Smooth muscle cell (in vitro differentiated cells): ENCODE measurements around the gene GJC3. TPM values are rescaled to one million over a fixed set of nuclear protein-coding genes. Genes with fewer than 3 reads are reported as not detected.
"Not testable (repeated sequence)": the region's sequence is repeated elsewhere in the genome, so short reads cannot be mapped to it uniquely, and the experiment has no call there.

Source experiments
- DNase-seq: peaks from one replicate; lab custom pipeline; 2025; ENCODE audit not compliant: unreplicated experiment; lab: John Stamatoyannopoulos, UW
- H2AFZ ChIP-seq: fragments of 200-600 bp; sonication (generic); 2 replicates; pipeline ENCODE4 v1.6.0; 2016; ENCODE audit warnings: antibody characterized with exemption, low read depth, mild to moderate bottlenecking
- H3F3A ChIP-seq: fragments of 200-600 bp; sonication (generic); 2 replicates; pipeline ENCODE4 v1.6.0; 2017; ENCODE audit warnings: antibody characterized with exemption, low read depth
- H3K27ac ChIP-seq: fragments of 200-600 bp; sonication (generic); 2 replicates; pipeline ENCODE4 v1.5.1; 2016; ENCODE audit warnings: low read depth, mild to moderate bottlenecking
- H3K27me3 ChIP-seq: fragments of 200-600 bp; sonication (generic); 2 replicates; pipeline ENCODE4 v1.6.1; 2016; ENCODE audit warnings: low read depth, mild to moderate bottlenecking
- H3K36me3 ChIP-seq: fragments of 200-600 bp; sonication (generic); 2 replicates; pipeline ENCODE4 v1.5.1; 2016; ENCODE audit warnings: low read depth
- H3K4me1 ChIP-seq: fragments of 200-600 bp; sonication (generic); 2 replicates; pipeline ENCODE4 v1.5.1; 2016; ENCODE audit warnings: low read depth
- H3K4me2 ChIP-seq: fragments of 200-600 bp; sonication (generic); 2 replicates; pipeline ENCODE4 v1.6.0; 2016; ENCODE audit warnings: mild to moderate bottlenecking
- H3K4me3 ChIP-seq: fragments of 200-600 bp; sonication (generic); 2 replicates; pipeline ENCODE4 v1.5.1; 2016; ENCODE audit warnings: mild to moderate bottlenecking
- H3K79me2 ChIP-seq: fragments of 200-600 bp; sonication (generic); 2 replicates; pipeline ENCODE4 v1.6.0; 2016; ENCODE audit warnings: low read depth, mild to moderate bottlenecking
- H3K9ac ChIP-seq: fragments of 200-600 bp; sonication (generic); 2 replicates; pipeline ENCODE4 v1.6.0; 2016; ENCODE audit warnings: low read depth
- H3K9me3 ChIP-seq: fragments of 200-600 bp; sonication (generic); replicated peaks from 2 replicates; pipeline ENCODE4 v1.5.1; 2016; ENCODE audit warnings: low read depth
- H4K20me1 ChIP-seq: fragments of 200-600 bp; sonication (generic); 2 replicates; pipeline ENCODE4 v1.6.0; 2016; ENCODE audit warnings: low read depth
- CTCF ChIP-seq: fragments of 200-600 bp; sonication (generic); IDR thresholded peaks from 2 replicates; pipeline ENCODE4 v1.5.1; 2017; ENCODE audit warnings: borderline replicate concordance, mild to moderate bottlenecking, antibody characterized with exemption; ENCODE audit not compliant: insufficient read depth, poor library complexity, severe bottlenecking
- WGBS: methylation state at CpG from one replicate; pipeline ENCODE4 v1.1.7; 2016; ENCODE audit warnings: low lambda C conversion rate; 5-methylcytosine and 5-hydroxymethylcytosine counted together
- polyA plus RNA-seq: library from polyadenylated mRNA; unstranded; fragments of >200 nt; fragmentation: Nextera tagmentation; extraction: Ambion mirVana; gene quantifications from 2 replicates; pipeline ENCODE4 v1.2.1, GENCODE V29; 2016
- total RNA-seq: library from RNA; depleted of rRNA; stranded (reverse); fragments of >200 nt; gene quantifications from 2 replicates; pipeline ENCODE4 v1.2.3, GENCODE V29; 2014

GJC3 gene
- total and polyA plus RNA-seq, 2 experiments from 2014 or later: not detected

DNA sequence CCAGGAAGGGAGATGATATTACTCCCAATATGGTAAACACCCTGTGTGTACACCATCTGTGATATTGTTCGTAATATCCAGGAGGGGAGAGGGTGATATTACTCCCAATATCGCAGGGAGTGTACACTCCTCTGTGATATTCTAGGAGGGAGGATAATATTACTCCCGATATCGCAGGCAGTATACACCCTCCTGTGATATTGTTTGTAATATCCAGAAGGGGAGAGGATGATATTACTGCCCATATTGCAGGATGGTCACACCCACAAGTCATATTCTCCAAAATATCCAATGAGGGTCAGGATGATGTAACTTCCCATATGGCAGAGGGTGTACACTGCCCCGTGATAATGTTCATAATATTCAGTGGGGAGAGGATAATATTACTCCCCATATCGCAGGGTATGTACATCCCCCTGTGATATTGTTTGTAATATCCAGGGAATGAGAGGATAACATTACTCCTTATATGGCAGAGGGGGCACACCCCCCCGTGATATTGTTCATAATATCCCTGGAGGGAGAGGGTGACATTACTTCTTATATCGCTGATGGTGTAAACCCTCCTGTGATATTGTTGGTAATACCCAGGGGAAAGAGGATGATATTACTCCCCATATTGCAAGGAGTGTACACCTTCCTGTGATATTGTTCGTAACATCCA is 29.3 kb upstream of the GJC3 start:
- Histone ChIP-seq H2AFZ (no peak overlapping the region), H3F3A (no peaks in the 10 kb centered on the region), H3K4me2 (no peak overlapping the region), H3K9ac (no peak overlapping the region), H3K79me2 (no peaks in the 10 kb centered on the region), H3K27ac (no peak overlapping the region), H3K27me3 (peaks cover 25% of the 10 kb centered on the region), H4K20me1 (no peaks in the 10 kb centered on the region), H3K4me1 (no peaks in the 10 kb centered on the region), H3K36me3 (no peaks in the 10 kb centered on the region), H3K9me3 (no peaks in the 10 kb centered on the region), H3K4me3 (no peak overlapping the region)
- DNase-seq: no peak
- TF ChIP-seq CTCF: no peak
- 86% methylated on average over 9 of the region's 9 CpGs for WGBS

- H3K27me3 ChIP-seq: peaks cover 8% of the 10 kb centered on the region
- no peaks in the 10 kb centered on the region for H3K79me2 ChIP-seq
- H3K4me1 ChIP-seq: no peaks in the 10 kb centered on the region
- no peak for TF ChIP-seq CTCF
- WGBS: 94% methylated on average over 6 of the region's 6 CpGs
- no peak for DNase-seq
- H3K4me3 ChIP-seq: no peak overlapping the region
- no peak overlapping the region for H2AFZ ChIP-seq
- no peak overlapping the region for H3K9ac ChIP-seq
- H3K27ac ChIP-seq: no peak overlapping the region
- no peak overlapping the region for H3K4me2 ChIP-seq
- no peaks in the 10 kb centered on the region for H3K9me3 ChIP-seq
- no peaks in the 10 kb centered on the region for H3K36me3 ChIP-seq
- H4K20me1 ChIP-seq: no peaks in the 10 kb centered on the region
- no peaks in the 10 kb centered on the region for H3F3A ChIP-seq
Measured at GRCh38 chr7:99955247-99955646, 25.8 kb upstream of the GJC3 start.

DNA sequence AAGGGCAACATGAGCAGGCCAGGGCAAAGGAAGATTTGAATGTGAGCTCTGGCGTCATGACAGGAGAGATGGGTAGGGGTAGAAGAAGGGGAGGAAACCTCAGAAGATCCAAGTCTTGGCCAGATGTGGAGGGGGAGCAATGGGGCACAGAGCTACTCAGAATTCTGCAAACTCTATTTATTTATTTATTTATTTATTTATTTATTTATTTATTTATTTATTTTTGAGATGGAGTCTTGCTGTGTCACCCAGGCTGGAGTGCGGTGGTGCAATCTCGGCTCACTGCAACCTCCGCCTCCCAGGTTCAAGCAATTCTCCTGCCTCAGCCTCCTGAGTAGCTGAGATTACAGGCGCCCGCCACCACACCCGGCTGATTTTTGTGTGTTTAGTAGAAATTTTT is 25.2 kb upstream of the GJC3 start:
- not testable (repeated sequence) for DNase-seq, H3K9ac ChIP-seq, H3K27me3 ChIP-seq, H3K9me3 ChIP-seq, H3K36me3 ChIP-seq, H3K4me2 ChIP-seq, H3K4me1 ChIP-seq, H4K20me1 ChIP-seq, H3F3A ChIP-seq, H3K79me2 ChIP-seq, H3K27ac ChIP-seq, H3K4me3 ChIP-seq, H2AFZ ChIP-seq
- 96% methylated on average over 7 of the region's 7 CpGs for WGBS

GRCh38 chr7:99953649-99954048 is 24.2 kb upstream of the GJC3 start:
- DNase-seq: no peak
- no peak for TF ChIP-seq CTCF
- Histone ChIP-seq H3F3A (no peaks in the 10 kb centered on the region), H3K9ac (no peak overlapping the region), H3K79me2 (no peaks in the 10 kb centered on the region), H3K4me3 (no peak overlapping the region), H2AFZ (no peak overlapping the region), H3K9me3 (no peaks in the 10 kb centered on the region), H3K27ac (no peak overlapping the region), H3K4me2 (no peak overlapping the region), H3K27me3 (peaks cover 5% of the 10 kb centered on the region), H4K20me1 (no peaks in the 10 kb centered on the region), H3K4me1 (no peaks in the 10 kb centered on the region), H3K36me3 (no peaks in the 10 kb centered on the region)
- 82% methylated on average over 3 of the region's 3 CpGs for WGBS

DNA sequence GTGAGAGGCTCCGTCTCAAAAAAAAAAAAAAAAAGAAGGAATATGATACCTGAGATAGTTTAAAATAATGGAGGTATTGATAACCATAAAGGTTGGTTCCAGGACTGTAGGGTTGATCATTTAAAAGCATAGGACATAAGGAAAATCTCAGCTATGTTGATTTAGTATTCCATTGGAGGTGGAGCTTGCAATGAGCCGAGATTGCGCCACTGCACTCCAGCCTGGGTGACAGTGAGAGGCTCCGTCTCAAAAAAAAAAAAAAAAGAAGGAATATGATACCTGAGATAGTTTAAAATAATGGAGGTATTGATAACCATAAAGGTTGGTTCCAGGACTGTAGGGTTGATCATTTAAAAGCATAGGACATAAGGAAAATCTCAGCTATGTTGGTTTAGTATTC is 23.2 kb upstream of the GJC3 start:
- not testable (repeated sequence) for H4K20me1 ChIP-seq, H3K27me3 ChIP-seq, H3K27ac ChIP-seq, H2AFZ ChIP-seq, DNase-seq, H3K4me1 ChIP-seq, H3K4me2 ChIP-seq, H3K79me2 ChIP-seq, H3K36me3 ChIP-seq, H3K9me3 ChIP-seq, H3K9ac ChIP-seq, H3F3A ChIP-seq, H3K4me3 ChIP-seq
- 91% methylated on average over 4 of the region's 4 CpGs for WGBS

GRCh38 chr7:99950819-99951218 is 21.4 kb upstream of the GJC3 start:
- H3K4me3 ChIP-seq, H3K4me2 ChIP-seq, H3K27ac ChIP-seq, H4K20me1 ChIP-seq, H3K36me3 ChIP-seq, H2AFZ ChIP-seq, H3K79me2 ChIP-seq, H3K9me3 ChIP-seq, DNase-seq, H3K9ac ChIP-seq, H3K4me1 ChIP-seq, H3F3A ChIP-seq, H3K27me3 ChIP-seq: not testable (repeated sequence)
- WGBS: 92% methylated on average over 6 of the region's 6 CpGs
